Neural progenitor cell (in vitro differentiated cells): Measurements from ENCODE around the gene DCAF8. TPM values are rescaled to one million over a fixed set of nuclear protein-coding genes. Genes with fewer than 3 reads are reported as not detected.
A peak's percentile ranks its signal among the peaks of the same experiment; 100 is the strongest.

Experiments used
- DNase-seq: peaks from one replicate; pipeline ENCODE4 v3.0.0-alpha.2; 2016; ENCODE audit warnings: low spot score
- H2AFZ ChIP-seq: fragments of 200-600 bp; sonication (generic); replicated peaks from 2 replicates; pipeline ENCODE4 v1.6.1; 2016; ENCODE audit warnings: antibody characterized with exemption
- H3F3A ChIP-seq: fragments of 200-600 bp; sonication (generic); 2 replicates; pipeline ENCODE4 v1.6.1; 2016; ENCODE audit warnings: antibody characterized with exemption, low read depth
- H3K27ac ChIP-seq: fragments of 200-600 bp; sonication (generic); 2 replicates; pipeline ENCODE4 v1.5.1; 2016; ENCODE audit warnings: mild to moderate bottlenecking
- H3K27me3 ChIP-seq: fragments of 200-600 bp; sonication (generic); 2 replicates; pipeline ENCODE4 v1.6.1; 2016; ENCODE audit warnings: mild to moderate bottlenecking, moderate library complexity
- H3K36me3 ChIP-seq: fragments of 200-600 bp; sonication (generic); 2 replicates; pipeline ENCODE4 v1.5.1; 2016
- H3K4me1 ChIP-seq: fragments of 200-600 bp; sonication (generic); 2 replicates; pipeline ENCODE4 v1.6.1; 2016; ENCODE audit warnings: mixed run types
- H3K4me2 ChIP-seq: fragments of 200-600 bp; sonication (generic); 2 replicates; pipeline ENCODE4 v1.6.1; 2016
- H3K4me3 ChIP-seq: fragments of 200-600 bp; sonication (generic); 2 replicates; pipeline ENCODE4 v1.5.1; 2016
- H3K79me2 ChIP-seq: fragments of 200-600 bp; sonication (generic); 2 replicates; pipeline ENCODE4 v1.6.1; 2016; ENCODE audit warnings: low read depth
- H3K9ac ChIP-seq: fragments of 200-600 bp; sonication (generic); 2 replicates; pipeline ENCODE4 v1.6.1; 2016
- H3K9me3 ChIP-seq: fragments of 200-600 bp; sonication (generic); 2 replicates; pipeline ENCODE4 v1.5.1; 2016; ENCODE audit warnings: low read depth
- H4K20me1 ChIP-seq: fragments of 200-600 bp; sonication (generic); 2 replicates; pipeline ENCODE4 v1.6.1; 2016; ENCODE audit warnings: low read depth
- H3K27ac Mint-ChIP-seq: 3 replicates; pipeline ENCODE4 v1.8.0; 2021; ENCODE audit warnings: mixed read lengths
- H3K27me3 Mint-ChIP-seq: 2 replicates; pipeline ENCODE4 v1.8.0; 2022; ENCODE audit warnings: low read depth, mild to moderate bottlenecking, inconsistent platforms, moderate library complexity, mixed read lengths; ENCODE audit not compliant: insufficient read depth
- H3K36me3 Mint-ChIP-seq: 3 replicates; pipeline ENCODE4 v1.8.0; 2021; ENCODE audit warnings: mixed read lengths
- H3K4me1 Mint-ChIP-seq: 3 replicates; pipeline ENCODE4 v1.8.0; 2021; ENCODE audit warnings: mixed read lengths
- H3K4me3 Mint-ChIP-seq: 3 replicates; pipeline ENCODE4 v1.8.0; 2021; ENCODE audit warnings: mild to moderate bottlenecking, moderate library complexity, mixed read lengths
- H3K9me3 Mint-ChIP-seq: 3 replicates; pipeline ENCODE4 v1.8.0; 2020; ENCODE audit warnings: mixed read lengths
- EZH2 ChIP-seq: fragments of 200-600 bp; sonication (generic); IDR thresholded peaks from 2 replicates; pipeline ENCODE4 v1.6.1; 2017; ENCODE audit warnings: antibody characterized with exemption, mild to moderate bottlenecking, moderate library complexity
- EZH2phosphoT487 ChIP-seq: fragments of 200-600 bp; sonication (generic); IDR thresholded peaks from 2 replicates; pipeline ENCODE4 v1.6.1; 2017; ENCODE audit warnings: antibody characterized with exemption
- total RNA-seq: library from RNA; depleted of rRNA; stranded (reverse); fragments of >200 nt; gene quantifications from 2 replicates; pipeline ENCODE4 v1.2.3, GENCODE V29; 2015; ENCODE audit warnings: low replicate concordance
- TF ChIP-seq, protein P1 (sequence below): fragments of 200-600 bp; sonication (generic); IDR thresholded peaks from 2 replicates; pipeline ENCODE4 v1.5.1; 2017; ENCODE audit warnings: antibody characterized with exemption, mild to moderate bottlenecking

The DCAF8 gene
- total RNA-seq, 1 donor from 2014 or later: 105 TPM

DNA sequence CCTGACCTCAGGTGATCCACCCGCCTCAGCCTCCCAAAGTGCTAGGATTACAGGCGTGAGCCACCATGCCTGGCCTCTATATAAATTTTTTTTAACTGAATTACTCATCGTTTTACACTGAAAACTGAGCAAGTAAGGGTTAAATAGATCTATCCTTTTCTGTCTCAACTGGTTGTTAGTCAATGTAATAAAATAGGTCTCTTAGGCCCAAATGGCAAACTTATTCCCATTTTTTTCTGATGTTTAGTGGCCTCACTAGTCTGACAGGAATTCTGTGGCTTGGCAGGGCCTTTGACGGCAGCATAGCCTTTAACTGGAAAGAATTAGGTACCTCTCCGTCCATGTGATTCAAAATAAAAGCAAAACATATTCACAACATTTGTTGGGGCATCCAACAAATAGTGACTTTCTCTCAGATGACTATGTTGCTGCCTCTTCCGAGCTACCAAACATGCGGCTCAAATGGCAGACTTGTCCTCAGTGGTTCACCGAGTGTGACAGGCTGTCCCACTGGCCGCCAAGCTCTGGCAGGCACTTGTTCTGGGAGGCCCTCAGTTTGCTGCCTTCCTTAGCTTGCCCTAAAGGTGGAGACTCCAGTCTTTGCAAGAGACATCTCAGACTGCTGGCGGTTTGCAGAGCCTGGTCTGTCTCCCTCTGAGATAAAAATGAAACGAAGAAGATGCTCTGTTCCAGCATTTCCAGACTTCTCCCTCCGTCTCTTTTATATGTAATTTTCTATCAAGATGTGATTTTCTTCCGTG lies 93.6 kb downstream of the DCAF8 start:
- H3K27me3 ChIP-seq: peaks cover 61% of the 10 kb centered on the region
- peak overlapping the region; percentile 88 for H3K27ac ChIP-seq
- TF ChIP-seq, protein P1, sequence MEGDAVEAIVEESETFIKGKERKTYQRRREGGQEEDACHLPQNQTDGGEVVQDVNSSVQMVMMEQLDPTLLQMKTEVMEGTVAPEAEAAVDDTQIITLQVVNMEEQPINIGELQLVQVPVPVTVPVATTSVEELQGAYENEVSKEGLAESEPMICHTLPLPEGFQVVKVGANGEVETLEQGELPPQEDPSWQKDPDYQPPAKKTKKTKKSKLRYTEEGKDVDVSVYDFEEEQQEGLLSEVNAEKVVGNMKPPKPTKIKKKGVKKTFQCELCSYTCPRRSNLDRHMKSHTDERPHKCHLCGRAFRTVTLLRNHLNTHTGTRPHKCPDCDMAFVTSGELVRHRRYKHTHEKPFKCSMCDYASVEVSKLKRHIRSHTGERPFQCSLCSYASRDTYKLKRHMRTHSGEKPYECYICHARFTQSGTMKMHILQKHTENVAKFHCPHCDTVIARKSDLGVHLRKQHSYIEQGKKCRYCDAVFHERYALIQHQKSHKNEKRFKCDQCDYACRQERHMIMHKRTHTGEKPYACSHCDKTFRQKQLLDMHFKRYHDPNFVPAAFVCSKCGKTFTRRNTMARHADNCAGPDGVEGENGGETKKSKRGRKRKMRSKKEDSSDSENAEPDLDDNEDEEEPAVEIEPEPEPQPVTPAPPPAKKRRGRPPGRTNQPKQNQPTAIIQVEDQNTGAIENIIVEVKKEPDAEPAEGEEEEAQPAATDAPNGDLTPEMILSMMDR: peak; percentile 30
- no peak for TF ChIP-seq EZH2phosphoT487
- H3K4me1 Mint-ChIP-seq: peaks cover 62% of the 10 kb centered on the region
- no peaks in the 10 kb centered on the region for H3K79me2 ChIP-seq
- H3K4me3 Mint-ChIP-seq: peak overlapping the region; percentile 72
- peak; percentile 76 for DNase-seq
- peaks cover 2% of the 10 kb centered on the region for H3K9me3 Mint-ChIP-seq
- no peak overlapping the region for H2AFZ ChIP-seq
- no peak overlapping the region for H3K9ac ChIP-seq
- H3K4me2 ChIP-seq: peak overlapping the region; percentile 70
- peaks cover 30% of the 10 kb centered on the region for H3F3A ChIP-seq
- peaks cover 4% of the 10 kb centered on the region for H4K20me1 ChIP-seq
- no peaks in the 10 kb centered on the region for H3K36me3 ChIP-seq
- peak overlapping the region; percentile 97 for H3K27ac Mint-ChIP-seq
- peak overlapping the region; percentile 23 for H3K4me3 ChIP-seq
- H3K27me3 Mint-ChIP-seq: peaks cover 16% of the 10 kb centered on the region
- peaks cover 33% of the 10 kb centered on the region for H3K4me1 ChIP-seq
- no peaks in the 10 kb centered on the region for H3K9me3 ChIP-seq
- H3K36me3 Mint-ChIP-seq: no peaks in the 10 kb centered on the region

GRCh38 chr1:160168016-160168415 lies 94.3 kb downstream of the DCAF8 start:
- H3K36me3 Mint-ChIP-seq: no peaks in the 10 kb centered on the region
- Histone ChIP-seq H3K27ac (no peak overlapping the region), H2AFZ (no peak overlapping the region), H3K36me3 (no peaks in the 10 kb centered on the region), H3K4me3 (no peak overlapping the region), H3K27me3 (peaks cover 53% of the 10 kb centered on the region), H3K4me1 (peaks cover 33% of the 10 kb centered on the region), H4K20me1 (peaks cover 4% of the 10 kb centered on the region), H3K9ac (no peak overlapping the region), H3F3A (peaks cover 30% of the 10 kb centered on the region), H3K79me2 (no peaks in the 10 kb centered on the region), H3K4me2 (no peak overlapping the region), H3K9me3 (no peaks in the 10 kb centered on the region)
- H3K27ac Mint-ChIP-seq: peak overlapping the region; percentile 8
- TF ChIP-seq EZH2: no peak
- TF ChIP-seq, protein P1: no peak
- no peak for TF ChIP-seq EZH2phosphoT487
- no peak for DNase-seq
- H3K27me3 Mint-ChIP-seq: peaks cover 17% of the 10 kb centered on the region
- H3K4me1 Mint-ChIP-seq: peaks cover 59% of the 10 kb centered on the region
- peaks cover 3% of the 10 kb centered on the region for H3K9me3 Mint-ChIP-seq
- peak overlapping the region; percentile 35 for H3K4me3 Mint-ChIP-seq

DNA sequence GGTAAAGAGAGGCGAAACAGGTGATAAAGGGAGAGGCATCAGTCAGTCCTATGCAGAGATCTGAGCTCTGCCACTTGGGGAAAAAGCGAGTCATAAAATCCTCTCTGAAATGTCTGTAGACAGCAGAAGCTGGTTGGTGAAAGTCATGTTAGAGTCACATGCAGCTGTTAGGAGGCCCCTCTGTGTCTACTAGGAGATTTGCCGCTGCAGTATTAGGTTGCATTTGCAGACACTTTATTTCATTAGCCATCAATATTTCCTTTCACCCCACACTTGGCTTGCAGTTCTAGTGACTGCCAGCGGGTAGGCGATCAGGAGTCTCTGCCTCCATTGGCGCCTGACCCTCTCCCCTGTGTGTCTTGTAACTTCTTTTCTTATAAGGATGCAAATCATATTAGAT lies 94.8 kb downstream of the DCAF8 start:
- peaks cover 55% of the 10 kb centered on the region for H3K4me1 Mint-ChIP-seq
- H3K4me1 ChIP-seq: peaks cover 34% of the 10 kb centered on the region

More for the DNA sequence above, 94.8 kb downstream of the DCAF8 start:
- TF ChIP-seq EZH2phosphoT487: no peak
- no peak for TF ChIP-seq EZH2
- TF ChIP-seq, protein P1: no peak
- Mint-ChIP-seq H3K9me3 (peaks cover 3% of the 10 kb centered on the region), H3K4me3 (no peak overlapping the region), H3K27ac (no peak overlapping the region), H3K36me3 (no peaks in the 10 kb centered on the region), H3K27me3 (peaks cover 15% of the 10 kb centered on the region)
- Histone ChIP-seq H3K9me3 (no peaks in the 10 kb centered on the region), H3K4me2 (no peak overlapping the region), H3K27me3 (peaks cover 49% of the 10 kb centered on the region), H3K4me3 (no peak overlapping the region), H3K9ac (no peak overlapping the region), H3F3A (peaks cover 30% of the 10 kb centered on the region), H3K36me3 (no peaks in the 10 kb centered on the region), H2AFZ (no peak overlapping the region), H3K79me2 (no peaks in the 10 kb centered on the region), H4K20me1 (peaks cover 4% of the 10 kb centered on the region), H3K27ac (no peak overlapping the region)
- no peak for DNase-seq
